ENCODE measurements around the gene FIBCD1.

The FIBCD1 gene, protein sequence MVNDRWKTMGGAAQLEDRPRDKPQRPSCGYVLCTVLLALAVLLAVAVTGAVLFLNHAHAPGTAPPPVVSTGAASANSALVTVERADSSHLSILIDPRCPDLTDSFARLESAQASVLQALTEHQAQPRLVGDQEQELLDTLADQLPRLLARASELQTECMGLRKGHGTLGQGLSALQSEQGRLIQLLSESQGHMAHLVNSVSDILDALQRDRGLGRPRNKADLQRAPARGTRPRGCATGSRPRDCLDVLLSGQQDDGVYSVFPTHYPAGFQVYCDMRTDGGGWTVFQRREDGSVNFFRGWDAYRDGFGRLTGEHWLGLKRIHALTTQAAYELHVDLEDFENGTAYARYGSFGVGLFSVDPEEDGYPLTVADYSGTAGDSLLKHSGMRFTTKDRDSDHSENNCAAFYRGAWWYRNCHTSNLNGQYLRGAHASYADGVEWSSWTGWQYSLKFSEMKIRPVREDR

DNA sequence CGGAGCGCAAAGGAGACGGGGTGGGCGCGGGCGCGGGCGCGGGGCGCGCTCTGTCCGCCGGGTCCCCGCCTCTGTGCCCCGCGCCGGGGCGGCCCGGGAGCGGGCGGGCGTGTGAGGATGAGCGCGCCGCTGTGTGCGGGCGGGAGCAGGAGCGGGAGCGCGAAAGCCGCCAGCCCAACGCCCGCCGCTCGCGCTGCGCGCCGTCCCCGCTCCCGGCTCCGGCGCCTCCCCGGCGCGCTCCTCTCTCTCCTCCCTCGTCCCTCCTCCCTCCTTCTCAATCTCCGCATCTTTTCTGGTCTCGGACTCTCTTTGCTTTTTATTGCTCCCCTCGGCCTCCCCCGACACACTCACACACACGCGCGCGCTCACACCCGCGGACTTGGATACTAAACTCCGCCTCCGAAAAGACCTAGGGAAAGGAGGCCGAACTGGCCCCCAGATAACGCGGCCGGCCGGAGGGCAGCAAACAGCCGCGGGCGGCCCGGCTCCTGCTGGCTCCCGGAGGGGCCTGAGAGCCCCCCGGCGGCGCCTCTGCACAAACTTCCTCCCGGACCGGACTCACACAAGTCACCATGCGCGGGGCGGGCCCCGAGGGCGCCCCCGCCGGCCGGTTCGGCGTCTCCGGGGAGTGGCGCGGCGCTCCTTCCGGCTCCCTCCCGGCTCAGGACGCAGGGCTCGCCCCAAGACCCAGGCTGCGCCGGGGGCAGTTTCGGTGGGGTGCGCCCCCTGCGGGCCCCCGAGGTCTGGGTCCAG, at the start of gene FIBCD1:
Gene FIBCD1, minus strand, starts transcription at position 596 of the 753 bp plus-strand sequence. CDS start 640 bp downstream, outside the sequence.
- peak; percentile 82 for DNase-seq (ENCODE audit: low spot score)

- DNase-seq (ENCODE audit: low spot score) = no peak
Observed at GRCh38 chr9:130988400-130988747, 49.3 kb upstream of the FIBCD1 start.

DNA sequence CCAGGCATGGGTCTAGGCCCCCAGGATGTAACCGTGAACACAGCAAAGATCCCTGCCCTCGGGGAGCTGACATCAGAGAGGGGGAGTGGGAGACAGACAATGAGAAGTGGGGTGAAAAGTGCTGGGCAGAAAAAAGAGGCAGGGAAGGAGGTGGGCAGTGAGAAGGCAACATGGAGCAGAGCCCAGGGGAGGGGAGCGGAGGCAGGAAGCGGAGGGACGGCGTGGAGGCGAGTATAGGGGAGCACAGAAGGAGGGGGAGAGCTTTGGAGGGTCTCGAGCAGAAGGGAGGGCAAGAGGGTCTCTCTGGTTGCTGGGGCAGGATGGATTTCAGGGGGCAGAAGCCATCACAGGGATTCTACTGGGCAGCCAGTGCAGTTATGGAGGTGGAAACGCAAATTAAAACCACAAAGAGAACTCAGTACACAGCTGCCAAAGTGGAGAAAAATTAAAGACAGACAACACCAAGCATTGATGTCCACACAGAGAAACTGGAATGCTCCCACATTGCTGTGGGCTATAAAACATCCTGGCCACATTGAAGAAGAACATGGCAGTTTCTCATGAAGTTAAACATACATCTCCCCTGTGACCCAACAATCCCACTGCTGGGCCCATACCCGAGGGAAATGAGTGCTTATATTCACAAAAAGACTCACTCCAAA, 48.8 kb upstream of the FIBCD1 start:
- DNase-seq (ENCODE audit: low spot score) = peak; percentile 10

DNA sequence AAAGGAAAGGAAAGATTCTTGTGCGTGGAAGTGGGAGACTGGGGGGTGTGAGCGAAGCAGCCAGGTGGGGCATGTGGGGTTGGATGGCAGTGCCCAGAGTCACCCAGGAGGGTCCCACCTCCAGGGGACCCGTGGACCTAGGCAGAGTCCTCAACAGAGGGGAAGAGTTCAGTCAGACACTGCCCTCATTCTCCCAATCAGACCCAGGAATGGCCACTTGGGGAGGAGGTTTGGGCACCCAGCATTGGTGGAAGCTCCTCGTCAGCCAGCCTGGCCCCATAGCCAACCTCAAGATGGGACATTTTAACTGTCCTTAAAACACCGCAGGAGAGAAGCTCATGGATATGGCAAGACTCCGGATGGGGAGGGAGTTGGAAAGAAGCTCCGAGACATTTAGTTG, 48.0 kb upstream of the FIBCD1 start:
- DNase-seq (ENCODE audit: low spot score) = peak; percentile 18

- peak; percentile 26 for DNase-seq (ENCODE audit: low spot score)
Observed at GRCh38 chr9:130986356-130986965, 47.4 kb upstream of the FIBCD1 start.

- DNase-seq (ENCODE audit: low spot score) = peak; percentile 11
Observed at GRCh38 chr9:130985606-130986162, 46.6 kb upstream of the FIBCD1 start.

GRCh38 chr9:130985029-130985428, 46.0 kb upstream of the FIBCD1 start:
- DNase-seq (ENCODE audit: low spot score) = no peak

DNA sequence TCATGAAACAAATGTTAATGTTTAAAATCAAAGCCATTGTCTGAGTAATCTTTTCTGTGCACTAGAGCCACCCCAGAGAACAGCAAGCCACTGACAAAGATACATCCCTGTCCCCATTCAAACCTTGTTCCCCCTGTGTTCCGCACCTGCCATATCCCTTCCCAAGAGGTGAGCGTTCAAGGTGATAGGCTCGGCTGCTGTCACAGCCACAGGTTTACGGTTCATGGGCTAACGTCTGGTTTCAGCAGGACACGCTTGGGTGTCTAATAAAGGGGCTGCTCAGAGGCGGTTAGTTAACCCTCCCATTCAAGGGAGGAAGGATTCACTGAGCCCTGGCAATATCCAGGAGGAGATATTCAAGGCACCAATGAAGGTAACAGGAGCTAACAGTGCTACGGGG, 45.5 kb upstream of the FIBCD1 start:
- peak; percentile 6 for DNase-seq (ENCODE audit: low spot score)

GRCh38 chr9:130983970-130984369, 44.9 kb upstream of the FIBCD1 start:
- DNase-seq (ENCODE audit: low spot score) = no peak

- no peak for DNase-seq (ENCODE audit: low spot score)
Observed at GRCh38 chr9:130983359-130983670, 44.3 kb upstream of the FIBCD1 start.

- DNase-seq (ENCODE audit: low spot score) = peak; percentile 15
Observed at GRCh38 chr9:130982636-130983358, 43.8 kb upstream of the FIBCD1 start.

GRCh38 chr9:130981756-130982137, 42.7 kb upstream of the FIBCD1 start:
- peak; percentile 18 for DNase-seq (ENCODE audit: low spot score)

- no peak for DNase-seq (ENCODE audit: low spot score)
Observed at GRCh38 chr9:130981002-130981755, 42.1 kb upstream of the FIBCD1 start.

- DNase-seq (ENCODE audit: low spot score) = peak; percentile 7
Observed at GRCh38 chr9:130980526-130980925, 41.5 kb upstream of the FIBCD1 start.

DNA sequence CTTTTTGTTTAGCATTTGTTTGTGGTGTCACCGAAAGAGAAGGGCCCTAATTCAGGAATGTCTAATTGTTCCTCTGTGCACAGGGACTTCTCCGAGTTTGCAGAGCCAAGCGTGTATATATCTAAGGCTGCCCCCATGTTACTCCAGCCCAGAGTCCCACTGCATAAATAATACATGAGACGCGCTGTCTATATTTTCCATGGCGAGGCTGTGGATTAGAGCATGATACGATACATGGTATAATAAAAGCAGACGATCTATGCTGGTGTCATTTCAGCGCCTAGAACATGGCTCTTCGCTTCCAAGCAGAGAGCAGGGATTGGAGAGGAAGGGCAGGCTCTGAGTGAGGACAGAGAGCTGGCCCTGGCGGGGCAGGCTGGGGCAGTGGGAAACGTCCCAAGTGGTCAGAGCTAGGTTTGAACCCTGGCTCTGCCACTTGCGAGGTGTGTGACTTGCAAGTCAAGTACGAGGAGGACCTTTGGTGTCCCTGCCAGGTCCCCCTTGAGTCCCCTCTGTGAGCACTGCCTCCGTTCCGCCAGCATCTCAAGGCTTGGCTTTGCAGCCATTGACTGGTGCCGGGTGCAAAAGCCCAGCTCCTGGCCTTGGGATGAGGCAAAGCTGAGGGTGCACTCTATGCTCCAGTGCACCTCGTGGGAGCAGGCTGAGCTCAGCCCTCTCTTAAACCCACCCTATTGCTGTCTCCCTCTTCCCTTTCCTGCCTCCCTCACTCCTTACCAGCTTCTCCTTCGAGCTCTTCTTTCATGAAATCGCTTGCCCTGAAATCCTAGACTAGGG, 40.7 kb upstream of the FIBCD1 start:
- DNase-seq (ENCODE audit: low spot score) = peak; percentile 13

- DNase-seq (ENCODE audit: low spot score) = peak; percentile 20
Observed at GRCh38 chr9:130977811-130978221, 38.8 kb upstream of the FIBCD1 start.

DNA sequence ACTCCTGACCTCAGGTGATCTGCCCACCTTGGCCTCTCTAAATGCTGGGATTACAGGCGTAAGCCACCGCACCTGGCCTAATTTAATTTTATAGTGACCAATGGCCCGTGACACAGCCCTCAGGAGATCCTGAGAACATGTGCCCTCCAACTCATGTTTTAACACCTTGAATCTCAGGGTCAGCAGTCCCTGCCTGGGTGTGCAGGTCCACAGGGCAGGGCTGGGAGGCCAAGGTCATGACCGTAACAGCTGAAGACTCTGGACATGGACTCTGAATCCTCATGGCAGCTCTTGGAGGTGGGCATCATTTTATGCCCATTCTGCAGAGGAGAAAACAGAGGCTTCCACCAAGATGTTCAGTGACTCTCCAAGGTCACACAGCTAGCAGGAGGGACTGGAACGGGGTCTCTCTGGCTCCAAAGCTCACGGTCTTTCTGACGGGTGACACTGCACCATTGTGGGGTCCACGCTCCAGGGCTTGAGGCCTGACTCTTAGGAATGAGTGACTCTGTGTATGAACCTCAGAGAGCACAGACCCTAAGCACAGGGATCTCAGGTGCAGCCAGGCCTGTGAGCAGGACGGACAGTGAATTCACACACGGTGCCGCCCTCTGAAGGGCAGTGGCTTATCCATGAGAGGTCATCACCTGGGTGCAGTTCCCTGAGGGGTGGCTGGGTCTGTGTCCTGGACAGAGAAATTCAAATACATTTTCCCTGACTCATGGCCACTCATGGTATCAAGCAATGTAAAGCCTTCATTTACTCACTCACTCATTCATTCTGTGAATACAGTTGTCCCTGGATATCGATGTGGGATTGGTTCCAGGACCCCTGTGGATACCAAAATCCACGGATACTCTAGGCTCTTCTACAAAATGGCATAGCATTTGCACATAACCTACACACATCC, 37.1 kb upstream of the FIBCD1 start:
- no peak for DNase-seq (ENCODE audit: low spot score)

- no peak for DNase-seq (ENCODE audit: low spot score)
Observed at GRCh38 chr9:130975156-130975555, 36.1 kb upstream of the FIBCD1 start.

- DNase-seq (ENCODE audit: low spot score) = peak; percentile 10
Observed at GRCh38 chr9:130974697-130975096, 35.6 kb upstream of the FIBCD1 start.
